Liver (tissue), 9 donors: ENCODE data around the gene FOXI1. TPM values are rescaled to one million over a fixed set of nuclear protein-coding genes. Genes with fewer than 3 reads are reported as not detected.

Source experiments
- DNase-seq: peaks from one replicate; pipeline ENCODE4 v3.0.0-alpha.2; 2017; ENCODE audit warnings: low spot score
- H3K27ac ChIP-seq, 2 donors: one replicate each; pipeline ENCODE4 v1.7.0; 2013; ENCODE audit warnings: inconsistent platforms in 2 of 2, low read length in 2 of 2, control low read depth in 1 of 2, low read depth in 1 of 2, mild to moderate bottlenecking in 1 of 2
- H3K27me3 ChIP-seq, 4 donors: one replicate each; pipeline versions ENCODE4 v1.6.1 to v1.7.0; 2013; ENCODE audit warnings: low read length in 3 of 4, inconsistent platforms in 1 of 4, mild to moderate bottlenecking in 1 of 4, moderate library complexity in 1 of 4; ENCODE audit not compliant: control insufficient read depth in 4 of 4, insufficient read depth in 4 of 4
- H3K36me3 ChIP-seq, 4 donors: one replicate each; pipeline versions ENCODE4 v1.6.1 to v1.7.0; 2013; ENCODE audit warnings: low read length in 3 of 4, mild to moderate bottlenecking in 3 of 4, low read depth in 1 of 4, moderate library complexity in 1 of 4; ENCODE audit not compliant: control insufficient read depth in 4 of 4, insufficient read depth in 3 of 4
- H3K4me1 ChIP-seq, 4 donors: one replicate each; pipeline versions ENCODE4 v1.6.1 to v1.7.0; 2013; ENCODE audit warnings: low read length in 3 of 4, mild to moderate bottlenecking in 3 of 4, moderate library complexity in 1 of 4; ENCODE audit not compliant: control insufficient read depth in 4 of 4, insufficient read depth in 4 of 4
- H3K4me3 ChIP-seq, 3 donors: one replicate each; pipeline versions ENCODE4 v1.6.1 to v1.7.0; 2013; ENCODE audit warnings: low read length in 3 of 3, control low read depth in 1 of 3, low read depth in 1 of 3, mild to moderate bottlenecking in 1 of 3
- H3K9ac ChIP-seq, 2 donors: one replicate each; pipeline ENCODE4 v1.7.0; 2013; ENCODE audit warnings: low read length in 2 of 2, mild to moderate bottlenecking in 2 of 2, moderate library complexity in 2 of 2, control low read depth in 1 of 2, low read depth in 1 of 2
- H3K9me3 ChIP-seq, 4 donors: one replicate each; pipeline versions ENCODE4 v1.6.1 to v1.7.0; 2013; ENCODE audit warnings: low read length in 3 of 4; ENCODE audit not compliant: control insufficient read depth in 4 of 4
- ATF3 ChIP-seq: IDR thresholded peaks from 2 replicates; pipeline ENCODE4 v1.6.1; 2016; ENCODE audit warnings: antibody characterized with exemption
- CTCF ChIP-seq: fragments of 150-350 bp; IDR thresholded peaks from 2 replicates; pipeline ENCODE4 v1.5.1; 2017; ENCODE audit warnings: improper control_type of control experiment, low read depth, low read length; ENCODE audit not compliant: missing input control
- EGR1 ChIP-seq, 2 donors: IDR thresholded peaks; 2 replicates each; pipeline ENCODE4 v1.6.1; 2016 to 2018; ENCODE audit warnings: antibody characterized with exemption in 2 of 2, low read depth in 2 of 2
- FOXA2 ChIP-seq: IDR thresholded peaks from 2 replicates; pipeline ENCODE4 v1.6.1; 2016; ENCODE audit warnings: antibody characterized with exemption
- GABPA ChIP-seq, 2 donors: IDR thresholded peaks in 1 of 2; conservative IDR thresholded peaks in 1 of 2; 2 replicates each; pipeline ENCODE4 v1.6.1; 2016; ENCODE audit warnings: antibody characterized with exemption in 2 of 2, mild to moderate bottlenecking in 1 of 2, moderate library complexity in 1 of 2
- HNF4A ChIP-seq, 2 donors: conservative IDR thresholded peaks; 2 replicates each; pipeline ENCODE4 v1.6.1; 2016; ENCODE audit warnings: antibody characterized with exemption in 2 of 2, mild to moderate bottlenecking in 2 of 2
- HNF4G ChIP-seq: IDR thresholded peaks from 2 replicates; pipeline ENCODE4 v1.6.1; 2016; ENCODE audit warnings: antibody characterized with exemption
- NR2F2 ChIP-seq: IDR thresholded peaks from 2 replicates; pipeline ENCODE4 v1.6.1; 2016; ENCODE audit warnings: antibody characterized with exemption
- RAD21 ChIP-seq, 2 donors: IDR thresholded peaks; 2 replicates each; pipeline ENCODE4 v1.6.1; 2016; ENCODE audit warnings: antibody characterized with exemption in 2 of 2, mild to moderate bottlenecking in 2 of 2
- REST ChIP-seq: IDR thresholded peaks from 2 replicates; pipeline ENCODE4 v1.6.1; 2016; ENCODE audit warnings: antibody characterized with exemption, mild to moderate bottlenecking
- RXRA ChIP-seq, 2 donors: IDR thresholded peaks; 2 replicates each; pipeline ENCODE4 v1.6.1; 2017 to 2018; ENCODE audit warnings: antibody characterized with exemption in 2 of 2, mild to moderate bottlenecking in 1 of 2
- SP1 ChIP-seq: IDR thresholded peaks from 2 replicates; pipeline ENCODE4 v1.6.1; 2018; ENCODE audit warnings: antibody characterized with exemption, mild to moderate bottlenecking
- YY1 ChIP-seq: IDR thresholded peaks from 2 replicates; pipeline ENCODE4 v1.6.1; 2016; ENCODE audit warnings: antibody characterized with exemption, mild to moderate bottlenecking
- WGBS: extraction: QIAGEN DNeasy Blood & Tissue Kit; methylation state at CpG from one replicate; pipeline ENCODE4 v1.1.7; 2013; 5-methylcytosine and 5-hydroxymethylcytosine counted together
- polyA plus RNA-seq, 2 donors: library from polyadenylated mRNA; stranded (reverse) in 1 of 2; unstranded in 1 of 2; fragments of 200-250 nt in 1 of 2; fragments of >200 nt in 1 of 2; fragmentation: Nextera tagmentation in 1 of 2; extraction: Ambion mirVana in 1 of 2; gene quantifications; one replicate each; pipeline versions ENCODE4 v1.2.1 to v1.2.3, GENCODE V29; 2013 to 2015
- total RNA-seq, 2 donors: library from RNA; depleted of rRNA; stranded (reverse); fragments of >200 nt; gene quantifications; one replicate each; pipeline ENCODE4 v1.2.3, GENCODE V29; 2014
- TF ChIP-seq, protein P1 (sequence below): IDR thresholded peaks from 2 replicates; pipeline ENCODE4 v1.6.1; 2016; ENCODE audit warnings: antibody characterized with exemption
- TF ChIP-seq, protein P2 (sequence below): IDR thresholded peaks from 2 replicates; pipeline ENCODE4 v1.6.1; 2016; ENCODE audit warnings: antibody characterized with exemption
- donor health status: healthy.
- donor health status: healthy.
- donor health status: healthy.
- donor health status: healthy.
- donor health status: healthy.

The FOXI1 gene
- total and polyA plus RNA-seq, 4 donors = not detected

- H3K27ac ChIP-seq = no peak overlapping the region
- no peak for DNase-seq
- no peaks in the 10 kb centered on the region for H3K27me3 ChIP-seq
- no peak overlapping the region for H3K4me3 ChIP-seq
- no peaks in the 10 kb centered on the region for H3K4me1 ChIP-seq
- 68% methylated on average over 7 of the region's 7 CpGs for WGBS
- no peaks in the 10 kb centered on the region for H3K9me3 ChIP-seq
- TF ChIP-seq YY1 (no peak), FOXA2 (no peak), EGR1 (IDR thresholded peaks at IDR 0.05; ENCODE audit: low read depth in 2 of 2) (no peak)
- TF ChIP-seq, protein P1, sequence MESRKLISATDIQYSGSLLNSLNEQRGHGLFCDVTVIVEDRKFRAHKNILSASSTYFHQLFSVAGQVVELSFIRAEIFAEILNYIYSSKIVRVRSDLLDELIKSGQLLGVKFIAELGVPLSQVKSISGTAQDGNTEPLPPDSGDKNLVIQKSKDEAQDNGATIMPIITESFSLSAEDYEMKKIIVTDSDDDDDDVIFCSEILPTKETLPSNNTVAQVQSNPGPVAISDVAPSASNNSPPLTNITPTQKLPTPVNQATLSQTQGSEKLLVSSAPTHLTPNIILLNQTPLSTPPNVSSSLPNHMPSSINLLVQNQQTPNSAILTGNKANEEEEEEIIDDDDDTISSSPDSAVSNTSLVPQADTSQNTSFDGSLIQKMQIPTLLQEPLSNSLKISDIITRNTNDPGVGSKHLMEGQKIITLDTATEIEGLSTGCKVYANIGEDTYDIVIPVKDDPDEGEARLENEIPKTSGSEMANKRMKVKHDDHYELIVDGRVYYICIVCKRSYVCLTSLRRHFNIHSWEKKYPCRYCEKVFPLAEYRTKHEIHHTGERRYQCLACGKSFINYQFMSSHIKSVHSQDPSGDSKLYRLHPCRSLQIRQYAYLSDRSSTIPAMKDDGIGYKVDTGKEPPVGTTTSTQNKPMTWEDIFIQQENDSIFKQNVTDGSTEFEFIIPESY = no peak
- no peak overlapping the region for H3K9ac ChIP-seq
- no peaks in the 10 kb centered on the region for H3K36me3 ChIP-seq
Measured at GRCh38 chr5:170114271-170114670, 8.6 kb downstream of the FOXI1 start.

DNA sequence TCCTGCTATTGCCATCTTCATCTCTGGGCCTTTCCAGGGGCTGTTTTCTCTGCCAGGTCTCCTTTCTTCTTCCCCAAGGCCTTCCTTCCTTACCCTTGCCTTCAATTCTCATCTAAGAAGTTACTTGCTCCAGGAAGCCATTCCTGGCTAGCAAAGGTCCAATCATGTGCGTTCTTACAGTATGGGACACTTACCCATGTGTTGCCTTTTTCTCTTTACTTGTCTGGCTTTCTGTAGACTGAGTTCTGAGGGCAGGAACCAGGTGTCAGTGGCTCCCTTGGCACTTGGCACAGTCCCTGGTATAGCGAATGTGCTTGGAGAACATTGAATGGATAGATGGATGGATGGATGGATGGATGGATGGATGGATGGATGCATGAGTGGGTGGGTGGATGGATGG lies 10.2 kb downstream of the FOXI1 start:
- Histone ChIP-seq H3K4me1 (no peaks in the 10 kb centered on the region), H3K27me3 (no peaks in the 10 kb centered on the region), H3K27ac (no peak overlapping the region), H3K36me3 (no peaks in the 10 kb centered on the region), H3K9ac (no peak overlapping the region), H3K4me3 (no peak overlapping the region), H3K9me3 (no peaks in the 10 kb centered on the region)
- DNase-seq = peak; percentile 2
- WGBS = 88% methylated on average over 2 of the region's 2 CpGs
- TF ChIP-seq, protein P1 = no peak
- TF ChIP-seq RXRA (IDR thresholded peaks at IDR 0.05) = no peak
- no peak for TF ChIP-seq FOXA2
- no peak for TF ChIP-seq HNF4G
- no peak for TF ChIP-seq NR2F2

- H3K9ac ChIP-seq = no peak overlapping the region
- no peak overlapping the region for H3K27ac ChIP-seq
- H3K4me3 ChIP-seq = no peak overlapping the region
- H3K9me3 ChIP-seq = peaks cover 0 to 2% (median 0%) of the 10 kb centered on the region in 4 donors
- WGBS = 94% methylated on average over 2 of the region's 2 CpGs
- no peaks in the 10 kb centered on the region for H3K4me1 ChIP-seq
- no peaks in the 10 kb centered on the region for H3K36me3 ChIP-seq
- peaks cover 0 to 2% (median 0%) of the 10 kb centered on the region in 4 donors for H3K27me3 ChIP-seq
- DNase-seq = peak; percentile 20
- TF ChIP-seq, protein P2, sequence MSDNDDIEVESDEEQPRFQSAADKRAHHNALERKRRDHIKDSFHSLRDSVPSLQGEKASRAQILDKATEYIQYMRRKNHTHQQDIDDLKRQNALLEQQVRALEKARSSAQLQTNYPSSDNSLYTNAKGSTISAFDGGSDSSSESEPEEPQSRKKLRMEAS = no peak
- no peak for TF ChIP-seq REST
- TF ChIP-seq GABPA (IDR thresholded peaks at IDR 0.05 in 1 of 2, conservative IDR thresholded peaks at IDR 0.05 in 1 of 2) = no peak
- no peak for TF ChIP-seq HNF4G
- TF ChIP-seq HNF4A (conservative IDR thresholded peaks at IDR 0.05) = no peak
- no peak for TF ChIP-seq RXRA (IDR thresholded peaks at IDR 0.05)
- TF ChIP-seq RAD21 (IDR thresholded peaks at IDR 0.05) = no peak
- no peak for TF ChIP-seq SP1
- TF ChIP-seq, protein P1 = no peak
- TF ChIP-seq CTCF = no peak
- no peak for TF ChIP-seq NR2F2
- TF ChIP-seq EGR1 (IDR thresholded peaks at IDR 0.05; ENCODE audit: low read depth in 2 of 2) = no peak
- no peak for TF ChIP-seq ATF3
- no peak for TF ChIP-seq FOXA2
Measured at GRCh38 chr5:170117736-170118135, 12.0 kb downstream of the FOXI1 start.
